GM13977 (cell line): ENCODE data around the gene MAP4K1.
"Not testable (repeated sequence)": the region's sequence is repeated elsewhere in the genome, so short reads cannot be mapped to it uniquely, and the experiment has no call there.

ENCODE experiments used
- DNase-seq: peaks from one replicate; pipeline ENCODE4 v3.0.0; 2012; ENCODE audit warnings: low spot score
- in situ Hi-C: fragments of 300-500 bp; cut with MboI; formaldehyde crosslinking; loops from one replicate; pipeline ENCODE4 v1.12.0; 2022; ENCODE audit warnings: low sequenced_read_pairs, low pct_unique_long_range_greater_than_20kb, mixed read lengths, inconsistent platforms; ENCODE audit not compliant: unreplicated experiment
- TF ChIP-seq, protein P1 (sequence below): IDR thresholded peaks from 2 replicates; pipeline ENCODE4 v1.5.1; 2012; ENCODE audit warnings: mild to moderate bottlenecking, control low read depth; ENCODE audit not compliant: insufficient read depth; ENCODE audit errors: extremely low read depth, missing control alignments

Gene MAP4K1

DNA sequence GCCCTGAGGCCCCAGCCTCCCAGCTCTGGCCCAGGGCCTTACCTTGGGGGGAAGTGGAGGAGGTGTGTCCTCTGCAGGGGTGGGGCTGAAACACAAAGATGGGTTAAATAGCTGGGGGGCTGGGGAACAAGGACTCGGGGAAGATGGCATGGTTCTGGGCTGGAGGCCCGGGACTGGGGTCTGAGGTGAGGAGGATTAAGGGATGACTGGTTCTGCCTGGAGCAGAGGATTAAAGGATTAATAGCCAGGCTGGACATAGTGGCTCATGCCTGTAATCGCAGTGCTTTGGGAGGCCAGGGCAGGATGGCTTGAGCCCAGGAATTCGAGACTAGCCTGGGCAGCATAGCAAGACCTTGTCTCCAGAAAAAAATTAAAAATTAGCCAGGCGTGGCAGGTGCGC, 11.6 kb downstream of the MAP4K1 start:
- TF ChIP-seq, protein P1, sequence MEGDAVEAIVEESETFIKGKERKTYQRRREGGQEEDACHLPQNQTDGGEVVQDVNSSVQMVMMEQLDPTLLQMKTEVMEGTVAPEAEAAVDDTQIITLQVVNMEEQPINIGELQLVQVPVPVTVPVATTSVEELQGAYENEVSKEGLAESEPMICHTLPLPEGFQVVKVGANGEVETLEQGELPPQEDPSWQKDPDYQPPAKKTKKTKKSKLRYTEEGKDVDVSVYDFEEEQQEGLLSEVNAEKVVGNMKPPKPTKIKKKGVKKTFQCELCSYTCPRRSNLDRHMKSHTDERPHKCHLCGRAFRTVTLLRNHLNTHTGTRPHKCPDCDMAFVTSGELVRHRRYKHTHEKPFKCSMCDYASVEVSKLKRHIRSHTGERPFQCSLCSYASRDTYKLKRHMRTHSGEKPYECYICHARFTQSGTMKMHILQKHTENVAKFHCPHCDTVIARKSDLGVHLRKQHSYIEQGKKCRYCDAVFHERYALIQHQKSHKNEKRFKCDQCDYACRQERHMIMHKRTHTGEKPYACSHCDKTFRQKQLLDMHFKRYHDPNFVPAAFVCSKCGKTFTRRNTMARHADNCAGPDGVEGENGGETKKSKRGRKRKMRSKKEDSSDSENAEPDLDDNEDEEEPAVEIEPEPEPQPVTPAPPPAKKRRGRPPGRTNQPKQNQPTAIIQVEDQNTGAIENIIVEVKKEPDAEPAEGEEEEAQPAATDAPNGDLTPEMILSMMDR = no peak
- no peak for DNase-seq
- in situ Hi-C loops = no loop called here

DNA sequence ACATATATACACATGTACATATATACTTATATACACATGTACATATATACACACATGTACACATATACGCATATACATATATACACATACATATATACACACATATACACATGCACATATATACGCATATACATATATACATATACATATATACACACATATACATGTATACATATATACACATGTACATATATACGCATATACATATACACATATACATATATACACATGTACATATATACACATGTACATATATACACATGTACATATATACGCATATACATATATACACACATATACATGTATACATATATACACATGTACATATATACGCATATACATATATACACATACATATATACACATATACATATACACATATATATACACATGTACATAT, 14.9 kb downstream of the MAP4K1 start:
- in situ Hi-C loops, DNase-seq: not testable (repeated sequence)

DNA sequence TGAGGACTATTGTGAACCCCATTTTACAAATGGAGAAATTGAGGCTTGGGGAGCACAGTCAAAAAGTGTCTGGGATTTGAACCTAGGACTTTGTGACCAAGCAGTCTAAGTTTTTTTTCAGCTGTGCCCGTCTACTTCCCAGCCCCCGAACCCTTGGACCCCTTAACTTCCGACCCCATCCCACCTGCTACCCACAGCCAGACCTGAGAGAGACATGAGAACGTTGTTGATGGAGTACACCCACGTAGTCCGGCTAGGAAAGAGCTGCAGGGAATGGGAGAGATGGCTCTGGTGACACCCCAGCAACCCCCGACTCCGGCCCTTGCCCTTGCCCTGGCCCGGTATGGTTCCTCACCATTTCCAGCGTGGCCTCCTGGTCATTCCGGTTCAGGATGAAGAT, 18.0 kb downstream of the MAP4K1 start:
- in situ Hi-C loops = no loop called here
- no peak for DNase-seq
- TF ChIP-seq, protein P1 = no peak

DNA sequence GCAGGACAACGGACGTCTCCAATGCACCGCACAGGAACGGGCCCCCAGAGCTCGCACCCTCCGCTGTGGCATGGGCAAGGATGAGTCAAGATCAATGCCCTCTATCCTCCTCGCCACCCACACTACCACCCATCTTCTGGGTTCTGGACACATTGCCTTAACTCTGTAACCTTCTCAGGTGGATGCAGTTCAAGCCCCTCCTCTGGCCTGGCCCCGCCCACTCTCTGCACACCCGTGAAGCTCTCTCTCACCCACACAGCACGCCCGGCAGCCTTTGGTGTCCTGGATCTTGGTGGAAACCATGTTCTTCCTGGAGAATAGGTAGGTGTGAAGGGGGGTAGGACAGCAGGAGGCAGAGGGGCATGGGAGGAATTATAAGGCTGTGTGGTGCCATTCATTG, 20.7 kb downstream of the MAP4K1 start:
- TF ChIP-seq, protein P1 = no peak
- in situ Hi-C loops = no loop called here

DNA sequence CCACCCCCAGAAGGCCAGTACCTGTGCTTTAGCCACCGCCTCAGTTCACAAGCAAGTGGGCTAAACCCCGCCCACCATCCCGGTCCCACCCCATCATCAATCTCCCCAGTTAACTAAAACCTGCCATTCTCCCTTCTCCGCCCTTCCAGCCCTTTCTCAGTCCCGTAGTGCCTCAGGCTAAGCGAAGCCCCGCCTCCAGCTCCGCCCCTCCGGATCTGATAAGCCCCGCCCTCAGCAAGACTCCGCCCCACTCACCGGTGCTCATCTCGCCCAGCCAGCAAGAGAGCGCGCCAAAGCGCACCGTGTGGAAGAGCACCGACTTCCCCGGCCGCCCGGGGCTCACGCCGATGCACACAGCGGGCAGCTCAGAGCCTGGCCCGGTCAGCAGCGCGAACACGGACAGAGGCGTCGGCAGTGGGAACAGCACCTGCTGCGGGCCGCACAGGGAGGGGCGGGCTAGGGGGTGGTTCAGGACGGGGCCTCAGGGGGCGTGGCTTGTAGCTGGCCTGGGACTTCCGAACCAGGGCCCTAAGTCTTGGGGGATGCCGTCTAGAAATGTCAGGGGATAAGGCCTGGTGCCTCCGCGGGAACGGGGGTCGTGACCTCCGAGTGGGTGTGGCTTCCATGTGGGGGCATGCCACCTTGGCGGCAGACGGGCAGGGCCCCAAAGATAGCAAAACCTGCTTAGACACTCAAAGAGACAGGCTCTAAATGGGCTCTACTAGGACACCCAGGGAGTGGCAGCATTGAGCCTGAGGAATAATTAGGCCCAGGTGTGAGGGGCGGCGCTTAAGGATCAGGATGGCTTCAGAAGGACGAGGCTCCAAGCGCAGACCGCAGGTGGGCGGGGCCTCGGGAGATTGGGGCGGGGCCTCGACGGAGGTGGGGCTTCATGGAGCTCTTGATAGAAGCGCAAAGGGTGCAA, 21.4 kb downstream of the MAP4K1 start:
- TF ChIP-seq, protein P1 = no peak
- in situ Hi-C loops = no loop called here
- DNase-seq = no peak

More for the DNA sequence above, 20.7 kb downstream of the MAP4K1 start:
- DNase-seq = no peak

DNA sequence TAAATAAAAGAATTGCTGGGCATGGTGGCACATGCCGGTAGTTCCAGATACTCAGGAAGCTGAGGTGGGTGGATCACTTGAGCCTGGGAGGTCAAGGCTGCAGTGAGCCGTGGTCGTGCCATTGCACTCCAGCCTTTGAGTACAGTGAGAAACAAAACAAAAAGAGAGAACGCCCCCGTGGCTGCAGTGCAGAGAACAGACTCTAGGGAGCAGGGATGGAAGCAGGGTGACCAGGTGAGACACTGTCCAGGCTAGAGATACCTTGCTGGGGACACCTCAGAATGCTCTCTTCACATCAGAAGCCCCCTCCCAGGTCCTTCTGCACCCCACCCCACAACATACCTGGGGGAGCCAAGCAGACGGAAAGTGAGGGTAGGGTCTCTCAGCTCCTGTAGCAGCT, 24.8 kb downstream of the MAP4K1 start:
- no peak for DNase-seq
- in situ Hi-C loops = no loop called here
- TF ChIP-seq, protein P1 = no peak

DNA sequence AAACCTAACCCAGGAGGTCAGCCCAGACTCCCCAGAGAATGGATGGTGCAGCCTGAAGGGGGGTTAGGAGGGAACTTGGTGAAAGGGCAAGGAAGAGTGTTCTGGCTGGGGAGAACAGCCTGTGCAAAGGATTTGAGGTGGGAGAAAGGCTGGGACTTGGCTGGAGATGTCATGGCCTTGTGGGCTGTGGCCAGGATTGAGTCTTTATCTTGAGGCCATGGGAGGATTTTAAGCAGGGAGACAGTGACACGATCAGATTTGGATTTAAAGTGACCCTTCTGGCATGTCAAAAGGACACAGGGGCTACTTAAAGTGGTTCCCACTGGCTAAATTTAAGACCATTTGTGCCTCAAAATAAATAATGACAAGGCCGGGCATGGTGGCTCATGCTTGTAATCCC, 29.7 kb downstream of the MAP4K1 start:
- no peak for DNase-seq
- TF ChIP-seq, protein P1 = no peak
- in situ Hi-C loops = no loop called here
